HG03095 (cell line): ENCODE results near the gene SUGP2.

Experiments used
- ATAC-seq: cut with Tn5 transposase; IDR thresholded peaks from one replicate; pipeline ENCODE4 v1.9.1; 2021; ENCODE audit warnings: moderate library complexity; ENCODE audit not compliant: unreplicated experiment

SUGP2 gene

GRCh38 chr19:19033426-19034203 is at the start of gene SUGP2, which contains the start of gene ARMC6:
Gene SUGP2, minus strand, starts transcription at chr19:19033517. Its CDS starts 2,446 bp downstream, at chr19:19031071.
Gene ARMC6, plus strand, starts transcription at chr19:19033603. Its CDS starts 607 bp downstream, at chr19:19034210.
- ATAC-seq: peak; percentile 50

- ATAC-seq: no peak
Observed at GRCh38 chr19:19081642-19082151, 48.4 kb upstream of the SUGP2 start.

- ATAC-seq: no peak
Observed at GRCh38 chr19:19079571-19079970, 46.3 kb upstream of the SUGP2 start.

- no peak for ATAC-seq
Observed at GRCh38 chr19:19078801-19079200, 45.5 kb upstream of the SUGP2 start.

- ATAC-seq: no peak
Observed at GRCh38 chr19:19077103-19077502, 43.8 kb upstream of the SUGP2 start.

GRCh38 chr19:19076476-19076875 is 43.2 kb upstream of the SUGP2 start:
- no peak for ATAC-seq

- ATAC-seq: no peak
Observed at GRCh38 chr19:19075126-19075525, 41.8 kb upstream of the SUGP2 start.

- ATAC-seq: no peak
Observed at GRCh38 chr19:19074196-19074882, 41.0 kb upstream of the SUGP2 start.

- no peak for ATAC-seq
Observed at GRCh38 chr19:19071897-19072296, 38.6 kb upstream of the SUGP2 start.

- ATAC-seq: no peak
Observed at GRCh38 chr19:19068659-19069654, 35.6 kb upstream of the SUGP2 start.

- no peak for ATAC-seq
Observed at GRCh38 chr19:19067276-19068072, 34.2 kb upstream of the SUGP2 start.

- ATAC-seq: no peak
Observed at GRCh38 chr19:19064811-19065745, 31.8 kb upstream of the SUGP2 start.

- no peak for ATAC-seq
Observed at GRCh38 chr19:19064098-19064722, 30.9 kb upstream of the SUGP2 start.

GRCh38 chr19:19063183-19064097 is 30.1 kb upstream of the SUGP2 start, which contains the start of gene SLC25A42:
Gene SLC25A42, plus strand, starts transcription at chr19:19063994. Its CDS starts 32,131 bp downstream, at chr19:19096125.
- ATAC-seq: peak; percentile 86

GRCh38 chr19:19062454-19063182 is 29.3 kb upstream of the SUGP2 start:
- ATAC-seq: no peak

- ATAC-seq: no peak
Observed at GRCh38 chr19:19061506-19061905, 28.2 kb upstream of the SUGP2 start.
